GM12878 (cell line): ENCODE measurements around the gene CREBBP. TPM values are rescaled to one million over a fixed set of nuclear protein-coding genes. Genes with fewer than 3 reads are reported as not detected.

Experiments
- ATAC-seq: fragments of 200-7000 bp; cut with Tn5 transposase; 3 replicates; pipeline ENCODE4 v1.9.1; 2020; ENCODE audit warnings: mild to moderate bottlenecking, moderate library complexity
- BruUV-seq: library from RNA; stranded (reverse); fragments of 400-500 nt; replicated peaks from 2 replicates; lab custom pipeline; 2021; lab: Mats Ljungman, UMichigan
- CTCF ChIA-PET: fragments of 300-600 bp; sonication (Branson Sonifier 250); formaldehyde crosslinking; extraction: SDS; loops from one replicate; lab custom pipeline; 2021; ENCODE audit warnings: inconsistent platforms; lab: Yijun Ruan, JAX
- POLR2A ChIA-PET: fragments of 350-600 bp; formaldehyde crosslinking; extraction: SDS; loops from one replicate; lab custom pipeline; 2021; ENCODE audit warnings: inconsistent platforms; lab: Charles Lee
- RAD21 ChIA-PET: fragments of 300-600 bp; sonication (Branson Sonifier 250); formaldehyde crosslinking; loops from one replicate; lab custom pipeline; 2023; ENCODE audit warnings: antibody characterized with exemption; ENCODE audit not compliant: unreplicated experiment; lab: Charles Lee
- SMC1A ChIA-PET: fragments of 300-600 bp; sonication (Branson Sonifier 250); formaldehyde crosslinking; loops from one replicate; lab custom pipeline; 2023; ENCODE audit not compliant: unreplicated experiment, uncharacterized antibody; lab: Charles Lee
- DNase-seq: peaks from one replicate; pipeline ENCODE4 v3.0.0-alpha.2; 2011; ENCODE audit warnings: low read depth, low spot score
- FAIRE-seq: peaks from 3 replicates; lab custom pipeline; 2011; peaks lifted over from hg19 to GRCh38; lab: Jason Lieb, UNC
- H2AFZ ChIP-seq: 2 replicates; pipeline ENCODE4 v1.6.0; 2011; ENCODE audit warnings: low read depth, low read length, control low read depth; ENCODE audit not compliant: control insufficient read depth
- H3K27ac ChIP-seq: 2 replicates; pipeline ENCODE4 v1.5.1; 2011; ENCODE audit warnings: control low read depth; ENCODE audit not compliant: control insufficient read depth, insufficient read depth
- H3K27me3 ChIP-seq, 2 experiments: replicated peaks in 1 of 2; 2 replicates each; pipeline versions ENCODE4 v1.6.0 to v1.6.1; 2011; ENCODE audit warnings: low read length in 1 of 2; ENCODE audit not compliant: control insufficient read depth in 2 of 2, insufficient read depth in 2 of 2
- H3K36me3 ChIP-seq, 2 experiments: 2 replicates each; pipeline ENCODE4 v1.5.1; 2011; ENCODE audit warnings: low read length in 1 of 2; ENCODE audit not compliant: control insufficient read depth in 2 of 2, insufficient read depth in 2 of 2
- H3K4me1 ChIP-seq: 2 replicates; pipeline ENCODE4 v1.6.1; 2011; ENCODE audit warnings: mild to moderate bottlenecking, low read length, moderate library complexity, mixed read lengths; ENCODE audit not compliant: control insufficient read depth, insufficient read depth
- H3K4me2 ChIP-seq: 2 replicates; pipeline ENCODE4 v1.6.0; 2011; ENCODE audit warnings: control low read depth; ENCODE audit not compliant: control insufficient read depth, insufficient read depth
- H3K4me3 ChIP-seq: fragments of 200-600 bp; sonication (generic); 2 replicates; pipeline ENCODE4 v1.5.1; 2016
- H3K79me2 ChIP-seq: 2 replicates; pipeline ENCODE4 v1.6.0; 2011; ENCODE audit warnings: low read length; ENCODE audit not compliant: control insufficient read depth, insufficient read depth
- H3K9ac ChIP-seq: 2 replicates; pipeline ENCODE4 v1.8.0; 2011; ENCODE audit warnings: low read length, control low read depth, mixed read lengths; ENCODE audit not compliant: control insufficient read depth, insufficient read depth
- H3K9me3 ChIP-seq: replicated peaks from 3 replicates; pipeline ENCODE4 v1.5.1; 2011; ENCODE audit warnings: mild to moderate bottlenecking, low read length; ENCODE audit not compliant: control insufficient read depth, insufficient read depth
- H4K20me1 ChIP-seq: 2 replicates; pipeline ENCODE4 v1.6.0; 2011; ENCODE audit not compliant: control insufficient read depth, insufficient read depth
- CHD4 ChIP-seq: fragments of 200-600 bp; sonication (generic); IDR thresholded peaks from 2 replicates; pipeline ENCODE4 v1.6.1; 2016; ENCODE audit warnings: mild to moderate bottlenecking
- DPF2 ChIP-seq: fragments of 450-650 bp; IDR thresholded peaks from 2 replicates; pipeline ENCODE4 v1.6.1; 2017; ENCODE audit warnings: mild to moderate bottlenecking
- EZH2 ChIP-seq: IDR thresholded peaks from 2 replicates; pipeline ENCODE4 v1.6.1; 2012; ENCODE audit warnings: low read depth, mild to moderate bottlenecking, control low read depth, inconsistent platforms, low read length, borderline replicate concordance; ENCODE audit not compliant: control insufficient read depth
- YY1 ChIP-seq: IDR thresholded peaks from 2 replicates; pipeline ENCODE4 v1.6.1; 2011; ENCODE audit warnings: low read depth, mild to moderate bottlenecking, low read length
- WGBS: methylation state at CpG from one replicate; pipeline ENCODE4 v1.1.6; 2016; ENCODE audit warnings: low lambda C conversion rate; ENCODE audit not compliant: insufficient replicate concordance, insufficient coverage; ENCODE audit errors: missing lambda C conversion rate; 5-methylcytosine and 5-hydroxymethylcytosine counted together
- in situ Hi-C: fragments of 300-500 bp; cut with MboI; formaldehyde crosslinking; loops from 9 replicates; pipeline ENCODE4 v1.14.3; 2018; ENCODE audit warnings: mixed read lengths
- intact Hi-C: fragments of 100-400 bp; cut with micrococcal nuclease; formaldehyde crosslinking; loops from one replicate; pipeline ENCODE4 v1.14.2; 2022; ENCODE audit not compliant: unreplicated experiment
- polyA plus RNA-seq, 11 experiments: library from polyadenylated mRNA; depleted of rRNA in 4 of 11; unstranded in 6 of 11; stranded (reverse) in 5 of 11; fragments of >200 nt; fragmentation: Nextera tagmentation in 4 of 11; fragmentation: Illumina TruSeq in 1 of 11; extraction: Ambion mirVana in 4 of 11; extraction: Trizol in 1 of 11; gene quantifications; 1 replicate in 1 of 11; 2 replicates in 10 of 11; pipeline versions ENCODE4 v1.2.1 to v1.2.3, GENCODE V29; 2011 to 2016; ENCODE audit warnings: inconsistent platforms in 2 of 11, missing spikeins in 2 of 11, low read depth in 1 of 11
- total RNA-seq, 4 experiments: library from RNA; depleted of rRNA in 3 of 4; stranded (reverse); fragments of >200 nt in 3 of 4; fragmentation: Illumina TruSeq in 1 of 4; extraction: Trizol in 1 of 4; gene quantifications; 2 replicates each; pipeline versions ENCODE4 v1.2.1 to v1.2.3, GENCODE V29; 2013 to 2021

Gene CREBBP
- total and polyA plus RNA-seq, 10 of the 15 experiments (the other 5 are each of a cell fraction or from before 2014, with no cell fraction given), result 3.4 to 32.7 (median 7.9) TPM

DNA sequence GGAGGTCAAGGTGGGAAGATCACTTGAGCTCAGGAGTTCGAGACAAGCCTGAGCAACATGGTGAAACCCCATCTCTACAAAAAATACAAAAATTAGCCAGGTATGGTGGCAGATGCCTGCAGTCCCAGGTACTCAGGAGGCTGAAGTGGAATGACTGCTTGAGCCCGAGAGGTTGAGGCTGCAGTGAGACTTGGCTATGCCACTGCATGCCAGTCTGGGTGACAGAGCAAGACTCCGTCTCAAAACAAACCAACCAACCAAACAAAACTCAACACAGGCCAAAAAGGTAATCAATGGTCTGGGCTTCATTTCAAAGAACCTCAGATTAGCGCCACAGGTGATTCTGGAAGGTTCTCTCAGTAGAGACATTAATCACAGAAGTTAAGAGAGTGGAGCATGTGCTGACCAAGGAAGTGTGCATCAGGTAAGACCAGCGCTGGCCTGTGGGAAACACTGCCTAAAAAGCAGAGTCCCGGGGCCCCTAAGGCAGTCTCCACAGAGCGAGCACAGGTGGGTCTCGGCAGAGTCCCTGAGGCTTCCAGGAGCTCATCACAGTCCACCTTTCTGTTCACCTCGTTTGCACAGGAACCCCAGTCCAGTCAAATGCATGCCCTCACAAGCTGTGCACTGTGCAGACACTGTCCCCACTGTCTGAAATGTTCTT is 91.7 kb downstream of the CREBBP start:
- Histone ChIP-seq H3K9ac (no peak overlapping the region), H3K9me3 (no peaks in the 10 kb centered on the region), H3K27me3 (no peaks in the 10 kb centered on the region), H3K4me3 (no peak overlapping the region), H3K36me3 (peaks cover 19 to 29% of the 10 kb centered on the region in 2 experiments), H3K4me2 (peak overlapping the region; percentile 46), H3K27ac (peak overlapping the region; percentile 47), H4K20me1 (peaks cover 14% of the 10 kb centered on the region), H2AFZ (no peak overlapping the region), H3K79me2 (peaks cover 13% of the 10 kb centered on the region), H3K4me1 (peaks cover 29% of the 10 kb centered on the region)
- TSS peak; percentile 24 for BruUV-seq
- intact Hi-C loops, result loop anchor here (1.0 to 5.0 kb wide), 3 partner anchors 21 to 88 kb away; no protein-coding TSS in a partner anchor
- in situ Hi-C loops, result no loop called here
- RAD21 ChIA-PET, result no interaction called here
- CTCF ChIA-PET, result no interaction called here
- POLR2A ChIA-PET, result interaction anchor here (1.3 kb wide), 1 partner anchor 21 kb away, joined by 3 read pairs; no protein-coding TSS in a partner anchor
- SMC1A ChIA-PET, result interaction anchor here (0.8 to 2.9 kb wide), 8 partner anchors 7 to 100 kb away, joined by 3 to 15 read pairs (median 3); no protein-coding TSS in a partner anchor
- FAIRE-seq (no peak), DNase-seq (no peak), ATAC-seq (peak; percentile 9)
- 79% methylated on average over 9 of the region's 9 CpGs for WGBS
- no peak for TF ChIP-seq CHD4
- TF ChIP-seq DPF2, result no peak
- no peak for TF ChIP-seq EZH2
- TF ChIP-seq YY1, result no peak
